Measurements from ENCODE around the gene ZNF280C.
"Not testable (repeated sequence)": the region's sequence is repeated elsewhere in the genome, so short reads cannot be mapped to it uniquely, and the experiment has no call there.

The ZNF280C gene

DNA sequence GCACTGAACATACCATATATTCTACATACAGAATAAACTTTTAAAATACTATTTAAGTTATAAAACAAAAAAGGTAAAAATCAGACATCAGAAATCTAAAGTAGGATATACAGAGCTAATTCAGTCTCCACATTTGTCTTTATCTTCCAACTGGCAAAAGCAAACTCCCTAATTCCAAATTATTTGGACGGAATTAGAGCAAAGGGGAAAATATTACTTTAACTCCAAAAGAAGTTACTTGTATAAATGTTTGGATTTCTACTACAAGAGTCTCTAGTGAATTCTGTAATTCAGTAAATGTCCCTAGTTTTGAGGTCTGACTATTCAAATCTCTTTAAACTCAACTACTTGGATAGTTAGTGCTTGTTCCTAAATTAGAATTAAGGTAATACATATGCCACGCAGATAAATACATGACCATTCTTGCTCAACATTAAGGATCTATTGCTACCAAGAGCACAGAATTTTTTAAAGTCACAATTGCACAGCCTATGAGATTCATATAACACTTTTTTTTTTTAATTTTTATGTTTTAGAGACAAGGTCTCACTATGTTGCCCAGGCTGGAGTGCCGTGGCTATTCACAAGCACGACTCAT, 7.3 kb downstream of the ZNF280C start:
- no peak for DNase-seq

DNA sequence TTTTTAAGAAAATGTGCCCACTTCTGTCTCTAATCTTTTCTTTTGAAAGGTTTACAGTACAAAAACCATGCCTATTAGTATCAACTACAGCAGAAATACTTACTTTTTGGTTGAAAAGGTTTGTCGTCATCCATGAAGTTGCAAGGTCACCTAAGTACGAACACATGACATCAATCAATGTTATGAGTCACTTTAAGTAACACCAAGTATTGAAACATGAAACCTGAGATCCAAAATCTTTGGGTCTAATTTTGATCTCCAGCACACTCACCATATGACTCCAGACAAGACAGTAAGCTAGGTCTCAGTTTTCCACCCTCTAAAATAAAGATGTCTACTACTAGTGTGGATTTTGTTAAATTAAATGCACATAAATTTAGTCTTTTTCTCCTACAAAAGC, 8.4 kb downstream of the ZNF280C start:
- no peak for DNase-seq

- no peak for DNase-seq
Observed at GRCh38 chrX:130253916-130254315, 14.8 kb downstream of the ZNF280C start.

DNA sequence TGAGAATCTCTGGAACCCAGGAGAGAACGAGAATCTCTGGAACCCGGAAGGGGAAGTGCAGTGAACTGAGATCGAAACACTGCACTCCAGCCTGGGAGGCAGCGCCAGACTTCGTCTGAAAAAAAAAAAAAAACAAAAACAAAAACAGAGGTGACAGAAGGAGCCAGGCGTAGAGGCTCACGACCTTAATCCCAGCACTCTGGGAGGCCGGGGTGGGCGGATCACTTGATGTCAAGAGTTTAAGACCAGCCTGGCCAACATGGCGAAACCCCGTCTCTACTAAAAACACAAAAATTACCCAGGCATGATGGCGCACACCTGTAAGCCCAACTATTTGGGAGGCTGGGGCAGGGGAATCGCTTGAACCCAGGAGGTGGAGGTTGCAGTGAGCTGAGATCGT, 17.0 kb downstream of the ZNF280C start:
- no peak for DNase-seq

GRCh38 chrX:130247996-130248395, 20.7 kb downstream of the ZNF280C start:
- DNase-seq: no peak

DNA sequence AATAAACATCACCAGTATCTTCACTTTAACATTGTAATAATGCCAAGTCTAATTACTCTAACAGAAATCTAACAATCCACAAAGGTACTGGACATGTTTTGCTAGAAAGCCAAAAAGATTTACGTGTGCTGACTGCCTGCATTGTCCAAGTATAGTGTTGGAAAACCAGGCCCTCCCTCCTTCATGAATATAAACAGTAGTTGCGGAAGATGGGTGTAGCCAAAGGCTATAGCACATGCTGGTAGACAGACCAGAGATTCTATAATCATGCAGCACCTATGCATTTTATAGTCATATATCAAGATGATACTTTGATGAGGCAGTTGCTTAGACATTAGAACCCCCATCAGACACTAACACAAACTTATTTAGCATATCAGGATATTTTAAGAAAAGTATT, 22.6 kb downstream of the ZNF280C start:
- no peak for DNase-seq

DNA sequence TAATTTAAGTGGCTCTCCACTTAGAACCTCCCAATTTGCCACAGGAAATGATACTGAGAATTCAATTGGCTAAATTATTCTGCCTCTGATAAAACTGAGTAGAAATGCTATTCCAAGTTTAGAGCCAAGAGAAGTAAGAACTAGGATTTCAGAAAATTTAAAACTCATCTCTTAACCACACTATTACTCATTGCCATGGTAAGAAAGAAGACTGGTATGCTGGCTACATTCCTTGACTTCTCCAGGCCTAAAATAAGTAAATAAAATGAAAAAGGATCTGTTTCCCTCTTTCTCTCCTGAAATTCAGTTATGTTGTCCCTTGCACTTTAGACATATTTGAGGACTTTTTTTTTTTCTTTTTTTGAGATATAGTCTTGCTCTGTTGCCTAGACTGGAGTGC, 23.3 kb downstream of the ZNF280C start:
- no peak for DNase-seq

GRCh38 chrX:130231184-130231583, 37.5 kb downstream of the ZNF280C start:
- DNase-seq: not testable (repeated sequence)

DNA sequence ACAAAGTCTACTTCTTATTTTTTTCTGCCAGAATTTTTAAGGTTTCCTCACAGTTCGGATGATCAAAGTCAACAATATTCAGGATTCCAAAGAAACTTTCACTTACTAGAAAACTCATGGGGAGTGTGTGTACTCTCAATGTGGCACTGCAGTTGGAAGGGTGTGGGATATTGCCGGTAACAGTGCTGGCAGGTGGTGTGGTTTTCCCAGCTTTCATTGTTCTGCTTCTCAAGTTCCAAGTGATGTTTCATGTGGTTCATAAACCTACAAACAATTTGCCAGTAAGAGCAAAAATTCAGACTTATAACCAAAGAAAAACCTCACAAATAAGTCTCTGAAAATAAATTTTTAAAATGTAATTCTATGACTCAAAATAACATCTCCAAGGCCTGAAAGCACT, 39.8 kb downstream of the ZNF280C start:
- no peak for DNase-seq

DNA sequence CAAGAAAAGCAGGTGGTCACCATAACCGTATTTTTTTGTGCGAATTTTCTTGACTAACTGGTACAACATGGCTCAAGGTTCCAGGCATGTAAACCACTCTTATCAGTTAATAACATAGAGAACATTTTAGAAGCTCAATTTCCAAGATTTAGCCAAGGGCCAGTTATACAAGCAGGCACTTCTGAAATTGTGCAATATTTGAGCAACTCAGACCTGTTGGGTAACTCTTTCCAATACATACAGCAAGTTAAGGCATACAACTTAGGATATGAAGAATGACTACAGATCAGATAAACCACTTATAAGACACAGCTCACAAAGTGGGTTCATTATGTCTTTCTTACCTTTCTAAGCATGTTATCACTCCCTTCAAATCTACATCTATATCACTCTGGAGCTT, 43.9 kb downstream of the ZNF280C start:
- DNase-seq: no peak

- no peak for DNase-seq
Observed at GRCh38 chrX:130216320-130216719, 52.4 kb downstream of the ZNF280C start.

DNA sequence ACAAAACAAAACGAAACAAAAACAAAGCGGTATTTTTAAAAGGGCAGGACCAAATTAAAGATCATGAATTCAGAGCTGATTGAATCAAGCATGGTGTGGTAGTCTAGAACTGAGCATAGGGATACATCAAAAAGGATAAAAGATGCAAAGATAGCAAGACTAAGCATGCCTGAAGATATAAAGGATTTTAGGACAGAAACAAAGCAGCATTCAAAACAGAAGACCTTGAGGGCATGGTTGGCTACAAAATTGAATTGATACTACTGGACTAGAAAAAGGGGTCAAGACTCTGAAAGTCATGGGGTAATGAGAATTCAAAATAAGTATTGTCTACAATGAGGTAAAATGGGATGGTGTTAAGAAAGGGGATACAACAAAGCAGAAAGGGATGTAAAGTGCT, 55.3 kb downstream of the ZNF280C start:
- no peak for DNase-seq

DNA sequence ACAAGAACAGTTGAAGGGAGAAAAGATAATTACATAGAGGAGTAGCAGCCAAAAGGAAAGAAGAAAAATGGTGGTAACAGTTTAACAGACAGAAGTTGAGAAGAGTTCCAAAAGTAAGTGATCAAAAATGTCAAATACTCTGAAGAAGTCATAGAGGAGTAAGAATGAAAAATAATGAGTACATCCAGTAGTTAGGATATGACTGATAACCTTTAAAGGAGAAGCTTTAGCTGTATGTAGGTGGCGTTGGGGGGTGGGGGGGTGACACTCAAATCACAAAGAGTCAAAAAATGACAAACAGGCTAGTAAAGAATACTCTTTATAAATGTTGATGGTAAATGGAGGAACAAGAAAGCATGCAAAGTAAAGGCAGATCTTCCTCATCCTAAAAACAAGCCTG, 56.3 kb downstream of the ZNF280C start:
- DNase-seq: no peak

DNA sequence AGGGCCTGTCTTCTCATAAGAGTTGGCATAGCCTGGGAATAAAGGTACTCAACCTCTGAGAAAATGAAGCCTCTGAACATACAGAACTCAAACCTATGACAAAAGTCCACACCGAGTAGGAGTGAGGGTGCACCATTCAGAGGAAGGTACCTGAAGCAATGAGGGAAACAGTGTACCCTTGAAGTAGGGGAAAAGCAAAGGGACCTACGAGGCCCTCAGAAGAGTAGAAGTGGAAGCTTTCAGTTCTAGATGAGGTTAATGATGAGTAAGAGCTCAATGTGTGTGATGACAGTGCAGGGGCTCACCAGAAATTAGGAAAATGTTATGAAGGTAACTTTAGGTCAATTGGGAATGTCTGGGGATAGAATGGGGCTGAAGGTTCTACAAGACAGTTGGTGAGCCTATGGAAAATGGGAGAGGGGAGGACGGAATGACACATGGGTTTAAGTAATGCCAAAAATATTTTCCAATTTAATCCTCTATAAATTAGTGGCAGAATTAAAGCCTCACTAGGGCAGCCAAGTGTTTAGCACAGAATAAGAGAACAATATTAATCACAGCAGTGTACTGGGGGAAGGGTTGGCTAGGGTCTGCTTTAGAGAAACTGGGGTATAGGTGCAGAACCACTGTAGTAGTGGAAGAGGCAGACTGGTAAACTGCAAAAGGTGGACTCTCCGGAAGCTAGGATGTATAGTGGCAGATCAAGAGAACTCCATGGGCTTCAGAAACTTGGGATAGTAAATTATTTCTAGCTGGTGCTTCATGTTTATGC, 57.1 kb downstream of the ZNF280C start:
- DNase-seq: no peak

DNA sequence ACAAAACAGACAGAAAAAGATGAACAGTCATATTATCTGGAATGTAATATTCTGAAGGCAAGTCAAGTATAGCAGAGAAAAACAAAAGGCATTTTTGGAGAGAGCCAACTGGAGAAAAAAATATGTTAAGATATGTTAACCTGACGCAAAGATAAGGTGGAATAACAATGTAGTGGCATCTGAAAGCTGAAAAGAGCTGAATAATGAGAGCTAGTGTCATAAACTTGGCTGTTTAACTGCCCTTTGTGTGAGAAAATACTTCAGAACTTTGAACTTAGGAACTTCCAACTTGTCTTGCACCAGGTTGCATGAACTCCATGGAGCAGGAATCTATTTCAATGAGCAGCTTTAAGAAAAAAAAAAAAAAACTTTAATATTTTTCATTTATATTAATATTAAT, 64.1 kb downstream of the ZNF280C start:
- no peak for DNase-seq

DNA sequence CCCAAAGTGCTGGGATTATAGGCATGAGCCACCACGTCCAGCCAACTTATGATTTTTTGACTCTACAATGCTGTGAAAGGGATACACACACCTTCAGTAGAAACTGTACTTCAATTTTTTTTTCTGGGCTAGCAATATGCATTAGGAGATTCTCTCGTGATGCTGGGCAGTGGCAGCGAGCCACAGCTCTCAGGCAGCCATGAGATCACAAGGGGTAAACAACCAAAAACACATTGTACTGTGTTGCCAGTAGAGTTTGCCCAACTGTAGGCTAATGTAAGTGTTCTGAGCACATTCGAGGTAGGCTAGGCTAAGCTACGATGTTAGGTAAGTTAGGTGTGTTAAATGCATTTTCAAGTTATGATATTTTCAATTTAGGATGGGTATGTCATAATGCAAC, 71.2 kb downstream of the ZNF280C start:
- no peak for DNase-seq

DNA sequence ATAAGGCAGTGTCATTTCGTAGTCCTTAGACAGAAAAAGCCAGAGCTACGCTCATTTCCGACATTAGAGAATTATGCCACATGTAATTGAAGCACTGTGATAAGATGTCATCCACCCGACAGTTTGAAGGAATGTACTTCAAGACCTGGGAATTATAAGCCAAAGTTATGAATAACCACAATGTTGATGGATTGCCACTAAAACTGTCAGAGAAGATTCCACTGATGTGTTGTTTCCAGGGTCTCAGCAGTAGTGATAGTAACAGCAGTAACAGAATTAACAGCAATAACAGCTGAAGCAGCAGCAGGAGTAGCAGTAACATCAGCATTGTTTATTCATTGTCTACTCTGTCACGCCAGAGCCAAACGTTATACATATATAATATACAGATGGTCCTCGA, 72.2 kb downstream of the ZNF280C start:
- DNase-seq: no peak

- DNase-seq: no peak
Observed at GRCh38 chrX:130190801-130191200, 77.9 kb downstream of the ZNF280C start.

DNA sequence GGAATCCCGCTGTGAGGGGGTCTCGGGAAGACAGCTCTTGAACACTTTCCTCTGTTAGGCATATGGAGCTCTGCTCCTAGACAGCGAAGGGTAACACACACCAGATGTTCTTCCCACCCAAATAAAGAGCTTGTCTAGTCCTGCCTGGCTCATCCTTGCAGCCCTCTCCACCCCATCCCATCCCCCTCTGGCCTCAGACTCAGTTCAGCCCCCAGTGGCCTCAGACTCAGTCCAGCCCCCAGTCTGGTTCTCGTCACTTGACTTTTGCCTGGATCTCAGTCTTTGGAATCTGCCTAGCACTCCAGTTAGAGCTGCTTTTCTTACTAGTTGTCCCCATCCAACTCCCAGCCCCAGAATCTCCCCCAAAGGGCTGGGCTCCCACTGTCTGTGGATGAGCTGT, 82.0 kb downstream of the ZNF280C start:
- no peak for DNase-seq

- DNase-seq: no peak
Observed at GRCh38 chrX:130184857-130185256, 83.8 kb downstream of the ZNF280C start.

- no peak for DNase-seq
Observed at GRCh38 chrX:130184168-130184567, 84.5 kb downstream of the ZNF280C start.

- DNase-seq: no peak
Observed at GRCh38 chrX:130179579-130180215, 89.0 kb downstream of the ZNF280C start.

- DNase-seq: no peak
Observed at GRCh38 chrX:130179170-130179569, 89.5 kb downstream of the ZNF280C start.

DNA sequence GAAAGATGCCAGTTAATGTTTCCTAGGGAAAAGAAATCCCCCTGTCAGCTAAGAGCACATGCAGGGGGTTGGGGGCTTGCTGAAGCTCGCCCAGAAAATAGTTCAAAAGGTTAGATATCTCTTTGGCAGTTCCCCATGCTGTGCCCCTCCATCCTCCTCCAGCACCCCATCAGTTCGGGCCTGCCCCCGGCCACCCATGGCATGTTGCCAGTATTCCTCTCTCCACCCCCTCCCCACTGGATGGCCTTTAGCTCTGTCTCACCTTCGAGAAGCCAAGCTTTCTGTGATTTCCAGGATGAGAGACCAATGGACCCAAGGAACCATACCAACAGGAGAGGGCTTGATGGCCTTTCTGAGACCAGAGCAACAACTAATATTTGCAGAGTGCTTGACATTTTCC, 91.8 kb downstream of the ZNF280C start:
- no peak for DNase-seq

All from NCI-H748 treated with DMSO at 0.1 percent for 48 hours (cell line).